CD4-positive, alpha-beta T cell treated with Interleukin-6 at 100 ng/mL for 8 hours (primary cell): ENCODE results near the gene PHTF2.
"Not testable (repeated sequence)": the region's sequence is repeated elsewhere in the genome, so short reads cannot be mapped to it uniquely, and the experiment has no call there.

ENCODE experiments used
- DNase-seq: peaks from one replicate; pipeline ENCODE4 v3.0.0-alpha.2; 2020; ENCODE audit warnings: mixed read lengths, low spot score

The PHTF2 gene

DNA sequence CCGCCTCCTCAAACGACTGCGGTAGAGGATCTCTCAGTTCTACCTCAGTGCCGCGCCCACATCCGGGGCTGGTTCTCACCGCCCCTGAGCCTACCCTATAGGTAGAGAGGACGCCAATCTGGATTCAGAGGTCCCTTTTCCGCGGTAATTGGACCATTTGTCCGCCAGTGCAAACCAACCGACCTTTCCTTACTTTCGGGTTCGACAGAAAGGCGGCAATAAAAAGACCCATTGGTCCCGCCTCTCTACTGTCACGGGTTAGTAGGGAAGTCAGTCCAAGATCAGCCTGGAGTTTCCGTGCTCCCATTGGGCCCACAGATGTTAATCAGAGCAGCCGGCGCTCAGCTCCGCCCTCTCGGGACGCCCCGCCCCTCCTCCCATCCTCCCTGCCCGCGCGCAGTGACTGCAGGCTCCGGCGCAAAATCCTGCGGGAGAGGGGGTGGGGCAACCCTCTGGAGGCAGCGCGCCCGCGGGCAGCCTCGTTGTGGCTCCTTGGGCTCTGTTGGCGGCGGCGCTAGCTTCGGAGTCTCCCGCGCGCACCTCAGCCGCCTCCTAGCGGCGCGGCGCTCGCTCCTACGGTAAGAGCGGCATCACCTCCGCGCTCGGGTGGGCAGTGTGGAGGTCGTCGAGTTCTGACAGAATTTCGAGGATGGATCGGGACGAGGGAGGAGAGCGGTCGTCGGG lies at the start of gene PHTF2, which contains the start of gene TMEM60:
TSS of gene PHTF2 (plus strand) at position 380 of the 684 bp plus-strand sequence.
TSS of gene TMEM60 (minus strand) at position 41 of the 684 bp plus-strand sequence. CDS start 4,061 bp downstream, outside the sequence.
- DNase-seq, result peak; percentile 95

DNA sequence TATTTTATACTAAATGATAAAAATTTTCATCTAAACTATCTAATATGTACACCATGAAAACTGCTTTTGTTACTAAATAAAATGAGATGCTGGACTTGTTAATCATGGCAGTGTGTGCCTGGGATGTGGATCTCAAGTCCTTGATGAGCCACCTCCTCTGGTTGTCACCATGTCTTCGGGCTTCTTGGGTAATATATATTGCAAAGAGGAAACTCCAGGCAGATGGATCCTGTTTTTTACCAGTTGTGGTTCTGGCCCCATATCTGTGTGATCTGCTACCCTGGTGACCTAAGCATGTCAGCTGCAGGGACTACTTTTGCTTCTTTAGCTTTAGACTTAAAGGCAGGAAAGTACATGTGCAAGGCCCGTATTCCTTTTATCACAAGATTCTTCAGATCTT lies 46.6 kb upstream of the PHTF2 start:
- DNase-seq, result no peak

- no peak for DNase-seq
These were observed 45.4 kb upstream of the PHTF2 start for GRCh38 chr7:77753173-77753572.

GRCh38 chr7:77757589-77757988 lies 41.0 kb upstream of the PHTF2 start:
- DNase-seq, result no peak

DNA sequence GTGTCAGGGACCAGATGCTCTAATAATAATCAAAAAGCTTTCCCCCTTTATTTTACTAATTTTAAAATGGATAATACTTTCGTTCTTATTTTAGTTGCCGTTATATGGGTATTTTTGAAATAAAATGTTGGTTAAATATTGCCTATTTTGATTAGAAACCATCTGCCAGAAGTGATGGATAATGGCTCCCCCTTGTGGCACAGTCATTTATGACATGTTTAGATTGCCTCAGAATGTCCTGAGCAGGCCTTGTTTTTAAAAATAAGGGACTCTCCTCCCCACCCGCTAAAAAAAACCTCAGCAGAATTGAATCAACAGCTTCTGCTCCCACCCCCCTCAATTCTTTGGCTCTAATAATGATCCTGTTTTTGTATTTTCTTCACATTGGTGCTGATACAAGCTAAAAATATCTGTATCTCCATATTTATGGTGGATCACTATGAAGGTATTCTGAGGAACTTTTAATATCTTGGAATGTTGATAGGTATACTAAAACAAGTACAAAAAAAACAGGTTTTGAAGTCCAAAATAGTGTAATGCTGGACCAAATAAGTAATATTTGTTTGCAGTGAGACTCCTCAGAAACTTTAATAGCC lies 39.2 kb upstream of the PHTF2 start:
- peak; percentile 77 for DNase-seq

DNA sequence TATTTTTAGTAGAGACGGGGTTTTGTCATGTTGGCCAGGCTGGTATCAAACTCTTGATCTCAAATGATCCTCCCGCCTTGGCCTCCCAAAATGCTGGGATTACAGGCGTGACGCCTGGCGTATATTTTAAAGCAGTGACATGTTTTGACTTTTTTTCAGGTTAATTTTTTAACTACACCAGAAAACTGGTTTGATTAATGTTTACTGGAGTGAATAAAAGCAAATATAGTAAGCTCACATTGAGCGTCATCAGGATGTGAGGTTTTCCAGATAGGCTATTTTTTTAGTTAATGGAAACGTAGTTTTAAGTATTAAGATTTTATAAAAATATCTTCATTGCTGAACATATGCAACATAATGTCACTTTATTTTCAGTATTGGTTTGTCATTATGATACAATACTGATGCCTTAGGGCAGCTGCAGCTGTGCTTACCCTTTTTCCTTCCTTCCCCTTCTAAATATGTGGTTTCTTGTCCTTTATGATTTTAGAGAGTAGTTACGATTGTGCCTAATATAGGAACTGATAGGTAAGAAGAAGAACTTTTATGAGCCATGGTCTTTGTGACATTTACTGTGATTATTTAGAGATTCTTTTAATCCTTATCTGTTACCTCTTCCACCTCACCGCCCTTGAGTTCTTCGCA lies 37.6 kb upstream of the PHTF2 start:
- DNase-seq, result no peak

DNA sequence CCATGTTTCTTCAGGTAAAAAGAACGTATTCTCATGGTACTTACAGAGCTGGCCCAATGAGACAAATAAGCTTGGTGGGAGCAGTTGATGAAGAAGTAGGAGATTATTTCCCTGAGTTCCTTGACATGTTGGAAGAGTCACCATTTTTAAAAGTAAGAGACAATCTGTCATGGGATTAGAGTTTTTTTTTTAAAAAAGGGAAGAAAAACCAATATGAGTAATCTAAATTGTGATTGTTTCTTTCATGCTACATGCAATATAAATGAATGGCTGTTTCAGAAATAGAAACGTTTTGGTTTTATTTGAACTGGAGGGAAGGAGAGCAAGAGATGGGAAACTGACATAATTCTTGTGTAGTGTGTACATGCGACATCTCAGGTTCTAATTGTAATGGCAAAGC lies 33.1 kb upstream of the PHTF2 start:
- DNase-seq, result no peak

- DNase-seq, result no peak
These were observed 32.4 kb upstream of the PHTF2 start for GRCh38 chr7:77765906-77766800.

- DNase-seq, result no peak
These were observed 31.6 kb upstream of the PHTF2 start for GRCh38 chr7:77766801-77767605.

DNA sequence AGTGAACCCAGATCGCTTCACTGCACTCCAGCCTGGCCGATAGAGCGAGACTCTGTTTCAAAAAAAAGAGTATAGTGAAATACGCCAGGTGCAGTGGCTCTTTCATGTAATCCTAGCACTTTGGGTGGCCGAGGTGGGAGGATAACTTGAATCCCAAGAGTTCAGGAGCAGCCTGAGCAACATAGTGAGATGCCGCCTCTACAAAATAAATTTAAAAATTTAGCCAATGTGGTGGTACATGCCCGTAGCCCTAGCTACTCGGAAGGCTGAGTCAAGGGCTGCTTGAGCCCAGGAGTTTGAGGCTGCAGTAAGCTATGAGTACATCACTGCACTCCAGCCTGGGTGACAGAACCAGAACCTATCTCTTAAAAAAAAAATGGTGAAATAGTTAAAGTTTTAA lies 28.3 kb upstream of the PHTF2 start:
- DNase-seq, result no peak

DNA sequence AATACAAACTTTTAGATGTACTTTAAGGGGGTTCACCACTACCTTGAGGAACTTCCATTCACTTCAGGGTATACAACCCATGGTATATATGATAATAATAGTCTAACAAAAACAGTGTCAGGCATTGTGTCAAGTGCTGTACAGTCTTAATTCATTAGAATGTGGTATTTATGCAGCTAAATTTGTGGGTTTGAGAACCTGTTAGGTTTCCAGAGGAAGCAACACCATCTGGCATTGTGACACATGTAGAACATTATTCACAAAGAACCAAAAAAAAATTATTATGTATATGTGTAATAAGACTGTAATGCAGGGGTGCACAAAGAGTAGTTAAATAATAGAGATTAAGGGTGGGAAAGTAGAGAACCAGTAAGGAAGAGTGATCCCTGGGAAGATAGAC lies 26.7 kb upstream of the PHTF2 start:
- DNase-seq, result no peak

DNA sequence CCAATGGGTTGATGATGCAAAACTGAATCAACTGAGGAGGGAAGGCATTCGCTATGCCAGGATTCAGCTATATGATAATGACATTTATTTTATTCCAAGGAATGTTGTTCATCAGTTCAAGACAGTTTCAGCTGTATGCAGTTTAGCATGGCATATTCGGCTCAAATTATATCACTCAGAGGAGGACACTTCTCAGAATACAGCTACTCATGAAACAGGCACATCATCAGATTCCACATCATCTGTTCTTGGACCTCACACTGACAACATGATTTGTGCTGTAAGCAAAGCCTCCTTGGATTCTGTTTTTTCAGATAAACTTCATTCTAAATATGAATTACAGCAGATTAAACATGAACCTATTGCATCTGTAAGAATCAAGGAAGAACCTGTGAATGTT lies 20.0 kb upstream of the PHTF2 start:
- DNase-seq, result no peak

GRCh38 chr7:77782383-77782782 lies 16.2 kb upstream of the PHTF2 start:
- DNase-seq, result no peak

GRCh38 chr7:77783111-77783510 lies 15.5 kb upstream of the PHTF2 start:
- DNase-seq, result no peak

DNA sequence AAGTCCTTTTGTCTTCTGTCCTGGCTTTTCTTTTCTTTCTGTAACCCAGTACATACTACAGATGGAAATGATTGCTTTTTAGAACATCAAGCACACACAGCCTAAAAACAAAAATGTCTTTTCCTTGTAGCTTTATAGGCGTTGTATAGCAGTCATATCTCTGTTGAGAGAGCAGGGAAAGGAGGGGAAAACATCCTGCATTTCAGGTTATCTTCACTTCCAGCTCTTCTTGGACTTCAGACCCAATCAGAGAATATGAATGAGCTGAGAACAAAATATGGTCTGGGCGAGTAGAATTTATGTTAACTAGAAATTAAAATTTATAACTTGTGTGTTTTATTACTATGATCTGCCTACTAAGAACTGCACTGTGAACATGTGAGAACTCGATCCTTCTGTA lies 15.0 kb upstream of the PHTF2 start:
- no peak for DNase-seq

GRCh38 chr7:77784426-77784825 lies 14.1 kb upstream of the PHTF2 start:
- not testable (repeated sequence) for DNase-seq

DNA sequence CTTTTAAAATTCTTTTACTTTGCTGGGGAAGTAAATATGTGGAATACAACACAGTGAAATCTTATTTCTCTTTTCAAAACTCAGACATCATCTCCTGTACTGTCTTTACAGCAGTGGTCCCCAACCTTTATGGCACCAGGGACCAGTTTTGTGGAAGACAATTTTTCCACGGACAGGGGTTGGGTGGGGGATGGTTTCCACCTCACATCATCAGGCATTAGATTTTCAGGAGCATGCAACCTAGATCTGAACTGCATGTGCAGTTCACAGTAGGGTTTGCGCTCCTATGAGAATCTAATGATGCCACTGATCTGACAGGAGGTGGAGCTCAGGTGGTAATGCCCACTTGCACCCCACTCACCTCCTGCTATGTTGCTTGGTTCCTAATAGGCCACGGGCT lies 12.6 kb upstream of the PHTF2 start:
- no peak for DNase-seq

GRCh38 chr7:77786741-77787140 lies 11.8 kb upstream of the PHTF2 start:
- DNase-seq, result no peak

GRCh38 chr7:77788327-77788902 lies 10.2 kb upstream of the PHTF2 start:
- DNase-seq, result no peak

GRCh38 chr7:77791336-77791735 lies 7.2 kb upstream of the PHTF2 start:
- DNase-seq, result no peak

DNA sequence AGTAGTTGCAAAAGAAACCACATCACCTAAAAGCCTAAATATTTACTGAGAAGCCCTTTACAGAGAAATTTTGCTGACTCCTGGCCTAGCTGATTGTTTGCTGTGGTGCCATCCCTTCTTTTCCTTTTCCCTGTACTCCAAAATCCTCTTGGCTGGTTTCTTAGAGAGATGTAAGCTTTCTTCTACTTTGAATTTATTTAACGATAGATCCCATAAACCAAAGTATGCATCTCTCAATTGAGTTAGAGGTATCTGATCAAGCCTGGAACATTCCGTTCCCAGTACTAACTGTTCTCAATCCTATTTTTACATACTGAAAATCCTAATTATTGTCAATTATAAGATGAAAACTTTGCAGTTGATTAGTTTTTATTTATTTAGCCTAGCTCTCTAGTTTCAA lies 6.6 kb upstream of the PHTF2 start:
- DNase-seq, result no peak
